C1 segment of cervical spinal cord (tissue), 14 donors: ENCODE results near the gene FGF4.
"Not testable (repeated sequence)": the region's sequence is repeated elsewhere in the genome, so short reads cannot be mapped to it uniquely, and the experiment has no call there.

Experiments
- DNase-seq, 14 donors: peaks; one replicate each; lab custom pipeline; 2025; lab: John Stamatoyannopoulos, UW

The FGF4 gene

DNA sequence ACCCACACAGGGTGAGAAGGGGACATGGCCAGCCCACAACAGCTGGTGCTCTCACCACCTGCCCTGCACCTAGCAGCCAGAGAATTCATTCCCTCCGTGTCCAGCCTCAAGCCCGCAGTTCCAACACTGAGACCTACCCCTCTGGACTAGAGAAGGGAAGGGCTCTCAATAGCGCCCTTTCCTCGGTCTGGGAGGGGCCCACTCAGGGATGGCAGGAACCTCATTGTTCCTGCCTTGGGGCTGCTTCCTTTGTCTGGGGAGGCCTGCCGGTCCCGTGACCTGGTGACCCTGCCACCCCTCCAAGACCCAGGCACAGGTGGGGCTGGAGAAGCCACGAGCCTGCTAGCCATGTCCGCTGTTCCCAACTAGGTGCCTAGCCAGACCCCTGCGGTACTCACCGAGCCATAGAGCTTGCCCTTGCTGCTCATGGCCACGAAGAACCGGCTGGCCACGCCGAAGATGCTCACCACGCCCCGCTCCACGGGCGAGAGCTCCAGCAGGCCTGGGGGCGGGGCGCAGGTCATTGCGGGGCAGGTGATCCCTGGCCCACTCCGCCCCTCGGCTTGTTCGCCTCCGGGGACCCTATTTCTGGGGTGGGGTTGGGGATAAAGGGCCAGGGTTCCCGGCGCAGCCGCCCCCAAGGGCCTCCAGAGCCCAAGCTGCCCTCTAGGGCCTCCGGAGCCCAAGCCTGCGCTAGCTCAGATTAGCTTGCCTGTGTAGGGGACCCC, 1.4 kb downstream of the FGF4 start:
- no peak for DNase-seq

DNA sequence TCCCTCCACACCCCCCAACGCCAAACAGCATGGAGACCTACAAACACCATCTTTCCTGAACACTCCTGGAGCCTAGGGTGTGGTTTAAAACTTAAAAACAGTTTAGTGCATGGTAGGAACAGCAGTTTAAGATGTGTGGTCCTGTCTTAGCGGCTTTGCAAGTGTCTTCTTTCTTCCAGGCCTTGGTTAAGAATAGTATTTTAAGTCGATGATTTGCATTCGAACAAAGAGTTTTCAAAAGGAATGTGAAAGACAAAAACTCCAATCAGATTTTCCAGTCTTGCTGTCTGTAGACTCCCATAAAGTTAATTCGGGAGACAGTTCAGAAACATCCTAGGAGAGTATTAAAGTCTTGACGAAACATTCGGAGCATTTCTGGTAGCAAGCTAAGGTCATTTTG, 3.7 kb downstream of the FGF4 start:
- no peak for DNase-seq

DNA sequence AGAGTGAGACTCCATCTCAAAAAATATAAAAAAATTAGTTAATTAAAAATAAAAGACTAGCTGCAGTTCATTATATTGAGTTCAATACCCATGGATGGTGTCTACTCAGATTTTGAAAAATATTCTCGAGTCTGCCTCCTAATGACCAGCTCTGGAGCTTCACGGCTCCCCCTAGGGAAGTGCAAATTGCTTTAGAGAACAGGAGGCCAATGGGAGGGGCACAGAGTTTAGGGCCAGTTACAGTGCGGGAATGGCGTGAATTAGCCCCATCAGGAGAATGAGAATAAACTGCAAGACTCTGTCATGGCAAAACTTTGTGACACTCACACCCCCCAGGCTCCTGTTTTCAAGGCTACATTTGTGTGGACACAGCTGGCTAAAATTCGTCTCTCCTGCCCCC, 4.6 kb downstream of the FGF4 start:
- DNase-seq, result no peak

DNA sequence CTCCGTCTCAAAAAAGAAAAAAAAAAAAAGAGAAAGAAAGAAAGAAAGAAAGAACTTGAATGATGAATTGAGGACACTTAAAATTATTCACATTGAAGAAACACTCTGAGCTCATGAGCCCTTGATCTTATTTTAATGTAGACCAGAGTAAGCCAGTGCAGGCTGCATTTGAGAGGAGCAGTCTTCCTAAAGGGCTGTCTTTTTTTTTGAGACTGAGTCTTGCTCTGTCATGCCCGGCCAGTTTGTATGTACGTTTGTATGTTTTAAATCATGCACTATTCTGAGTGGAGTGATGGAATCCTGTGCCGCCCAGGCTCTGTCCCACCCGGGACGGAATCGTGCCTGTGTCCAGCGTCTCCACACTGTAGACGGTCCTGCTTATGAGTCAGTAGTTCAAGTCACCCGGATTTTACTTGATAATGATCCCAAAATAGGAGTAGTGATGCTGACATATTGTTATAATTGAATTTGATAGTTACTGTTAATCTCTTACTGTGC, 9.6 kb downstream of the FGF4 start:
- DNase-seq, result no peak

DNA sequence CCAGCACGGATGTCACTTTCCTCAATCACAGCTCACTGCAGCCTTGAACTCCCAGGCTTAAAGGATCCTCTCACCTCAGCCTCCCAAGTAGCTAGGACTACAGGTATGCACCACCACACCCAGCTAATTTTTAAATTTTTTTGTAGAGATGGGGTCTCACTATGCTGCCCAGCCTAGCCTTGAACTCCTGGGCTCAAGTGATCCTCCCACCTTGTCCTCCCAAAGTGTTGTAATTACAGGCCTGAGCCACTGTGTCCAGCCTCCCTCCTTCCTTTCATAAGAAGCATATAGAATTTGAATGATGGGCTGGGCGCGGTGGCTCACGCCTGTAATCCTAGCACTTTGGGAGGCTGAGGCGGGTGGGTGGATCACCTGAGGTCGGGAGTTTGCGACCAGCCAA, 10.2 kb downstream of the FGF4 start:
- DNase-seq, result not testable (repeated sequence)

DNA sequence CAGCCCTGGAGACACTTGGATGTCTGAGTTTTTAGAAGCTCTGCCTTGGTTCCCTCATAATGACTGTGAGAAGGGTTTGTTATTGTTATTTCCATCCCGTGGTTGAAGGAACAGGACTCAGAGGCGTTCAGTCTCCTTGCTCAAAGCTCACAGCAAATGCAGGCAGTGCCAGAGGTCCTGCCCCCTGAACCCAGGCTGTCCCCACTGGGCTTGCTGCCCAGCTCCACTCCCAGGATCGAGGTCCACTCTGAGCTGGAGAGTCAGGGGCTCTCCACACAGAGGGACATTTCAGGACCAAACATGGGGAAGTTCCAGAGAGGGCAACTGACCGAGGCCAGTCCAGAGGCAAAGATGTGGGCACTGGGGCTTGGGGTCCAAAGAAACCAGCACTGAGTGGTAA, 14.8 kb downstream of the FGF4 start:
- DNase-seq, result no peak

DNA sequence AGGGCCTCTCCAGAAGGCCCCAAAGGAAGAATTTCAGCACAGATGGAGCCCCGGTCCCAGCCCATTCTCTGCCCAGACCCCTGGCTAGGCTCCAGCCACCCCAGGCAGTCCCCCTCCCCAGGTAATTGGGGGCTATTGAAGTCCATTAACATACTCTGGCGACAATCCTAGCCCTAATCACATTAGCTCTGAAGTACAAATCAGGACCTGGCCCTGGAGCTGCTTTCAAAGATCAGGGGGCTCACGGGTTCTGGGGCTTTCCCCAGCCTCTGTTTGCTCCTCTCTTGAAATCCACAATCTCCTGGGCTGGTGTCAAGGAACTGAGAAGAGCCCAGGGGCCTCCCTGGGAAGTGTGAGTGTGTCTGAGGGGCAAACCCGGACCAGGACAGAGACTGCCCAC, 22.3 kb downstream of the FGF4 start:
- no peak for DNase-seq

DNA sequence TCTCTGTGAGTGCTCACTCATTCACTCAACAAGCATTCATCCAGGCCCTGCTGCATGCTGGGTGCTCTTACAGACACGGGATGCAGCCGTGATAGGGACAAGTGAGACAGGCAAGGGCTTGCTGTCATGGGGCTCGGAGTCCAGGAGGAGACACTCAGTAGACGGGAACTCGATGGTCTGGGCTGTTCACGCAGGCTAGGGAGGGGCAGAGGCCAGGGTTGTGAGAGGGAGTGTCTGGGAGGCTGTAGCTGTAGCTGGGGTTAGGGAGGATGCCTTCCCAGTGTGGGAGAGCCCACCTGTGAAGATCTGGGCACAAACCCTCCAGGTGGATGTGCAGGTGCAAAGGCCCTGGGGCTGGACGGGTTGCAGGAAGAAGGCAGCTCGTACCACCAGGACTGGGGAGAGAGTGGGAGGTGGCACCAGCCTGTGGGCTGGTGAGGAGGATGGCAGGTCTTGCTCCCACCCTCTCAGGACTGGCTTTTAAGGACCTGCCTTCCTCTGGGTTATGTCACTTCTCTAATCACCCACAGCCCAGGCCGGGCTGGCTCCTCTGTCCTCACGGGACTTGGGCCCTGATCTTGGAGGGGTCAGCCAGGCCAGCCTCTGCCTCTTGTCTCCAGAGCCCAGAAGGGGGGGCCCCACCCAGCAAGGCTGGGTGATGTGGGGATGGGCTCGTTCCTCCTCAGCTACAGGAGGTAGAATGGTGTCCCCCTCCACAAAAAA, 24.1 kb downstream of the FGF4 start:
- no peak for DNase-seq

DNA sequence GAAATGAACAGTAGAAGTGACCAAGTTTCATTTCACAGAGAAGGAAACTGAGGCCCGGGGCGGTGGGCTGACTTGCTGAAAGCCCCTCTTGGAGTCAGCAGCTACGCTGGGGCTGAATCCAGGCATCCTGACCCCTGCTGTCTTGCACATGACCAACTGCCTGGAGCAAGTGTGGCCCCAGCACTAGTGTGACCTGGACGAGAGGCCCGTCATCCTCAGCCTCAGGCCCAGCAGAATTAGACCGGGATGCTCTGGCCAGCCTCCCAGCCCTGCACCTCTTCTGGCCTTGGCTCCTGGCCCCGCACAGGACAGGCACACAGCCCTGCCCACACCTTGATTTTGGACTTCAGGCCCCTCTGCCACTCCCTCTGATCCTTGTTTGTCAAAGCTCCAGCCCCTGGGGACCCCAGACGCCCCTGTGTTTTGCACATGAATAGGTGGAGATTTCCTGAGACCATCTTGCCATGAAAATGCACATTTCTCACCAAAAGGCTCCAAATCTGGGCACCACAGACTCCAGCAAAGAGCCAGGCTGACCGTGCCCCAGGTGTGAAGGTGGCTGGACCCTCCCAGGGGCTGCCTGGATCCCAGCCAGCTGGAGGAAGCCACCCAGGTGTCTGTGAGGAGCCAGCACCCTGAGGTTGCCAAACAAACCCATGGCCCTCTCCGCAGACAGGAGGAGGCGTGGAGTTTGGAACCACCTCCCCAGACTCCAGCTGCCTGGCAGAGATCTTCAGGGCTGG, 24.9 kb downstream of the FGF4 start:
- DNase-seq, result no peak

DNA sequence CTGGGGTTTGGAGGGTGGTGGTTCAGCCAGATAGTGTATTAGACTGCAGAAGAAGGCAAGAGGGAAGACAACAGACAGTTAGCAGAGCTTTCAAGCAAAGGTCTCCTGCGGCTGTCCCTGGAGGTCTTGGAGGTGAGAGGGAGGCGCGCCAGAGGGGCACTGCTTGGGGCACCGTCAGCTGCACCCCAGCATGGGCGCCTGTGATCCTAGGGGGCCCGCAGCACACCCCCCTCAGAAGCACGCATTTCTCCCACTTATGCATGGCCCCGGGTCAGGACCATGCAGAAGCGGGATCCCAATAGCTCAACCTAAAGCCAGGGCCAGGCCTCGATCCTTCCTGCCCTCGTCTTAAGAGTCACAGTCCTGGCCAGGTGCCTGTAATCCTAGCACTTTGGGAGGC, 26.5 kb downstream of the FGF4 start:
- DNase-seq, result no peak

DNA sequence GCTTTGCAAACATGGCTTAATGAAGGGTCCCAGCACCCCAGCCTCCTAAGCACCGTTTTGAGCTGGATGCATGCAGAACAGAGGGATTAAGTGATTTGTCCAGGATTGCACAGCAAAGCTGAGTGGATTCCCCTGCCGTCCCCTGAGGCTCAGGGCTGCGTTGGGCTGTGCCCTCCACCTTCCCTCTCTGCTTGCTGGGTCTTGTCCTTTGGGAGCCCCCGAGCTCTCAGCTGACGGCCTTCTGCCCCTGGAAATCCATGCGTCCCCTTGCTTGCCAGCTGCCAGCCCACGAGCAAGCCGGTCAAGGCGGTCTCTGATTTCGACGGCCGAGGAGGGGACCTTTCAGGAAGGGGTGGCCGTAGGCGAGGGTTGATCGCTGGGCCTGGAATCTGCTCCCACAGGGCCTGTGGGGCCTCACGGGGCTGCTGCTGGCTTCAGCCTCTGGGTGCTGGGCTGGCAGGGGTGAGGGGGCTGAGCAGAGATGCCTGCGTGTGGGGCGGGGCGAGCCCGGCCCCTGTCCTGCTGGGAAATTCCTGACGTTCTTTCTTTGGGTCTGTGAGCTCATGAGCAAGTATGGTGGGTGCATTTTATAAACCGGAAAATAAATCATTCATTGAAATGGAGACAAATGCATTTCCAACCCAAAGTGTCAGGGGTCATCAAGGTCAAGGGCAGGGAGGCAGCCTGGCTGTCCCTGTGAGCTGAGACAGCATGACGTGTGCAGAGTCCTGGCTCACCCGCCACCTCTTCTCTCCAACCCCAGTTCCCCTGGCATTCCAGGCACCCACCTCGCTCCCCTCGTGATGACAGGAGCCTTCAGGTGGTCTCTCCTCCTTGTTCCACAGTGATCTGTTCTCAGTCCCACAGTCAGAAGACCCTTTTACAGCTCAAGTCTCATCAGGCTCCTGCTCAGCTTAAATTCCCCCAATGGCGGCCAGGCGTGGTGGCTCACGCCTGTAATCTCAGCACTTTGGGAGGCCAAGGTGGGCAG, 28.1 kb downstream of the FGF4 start:
- DNase-seq, result no peak

DNA sequence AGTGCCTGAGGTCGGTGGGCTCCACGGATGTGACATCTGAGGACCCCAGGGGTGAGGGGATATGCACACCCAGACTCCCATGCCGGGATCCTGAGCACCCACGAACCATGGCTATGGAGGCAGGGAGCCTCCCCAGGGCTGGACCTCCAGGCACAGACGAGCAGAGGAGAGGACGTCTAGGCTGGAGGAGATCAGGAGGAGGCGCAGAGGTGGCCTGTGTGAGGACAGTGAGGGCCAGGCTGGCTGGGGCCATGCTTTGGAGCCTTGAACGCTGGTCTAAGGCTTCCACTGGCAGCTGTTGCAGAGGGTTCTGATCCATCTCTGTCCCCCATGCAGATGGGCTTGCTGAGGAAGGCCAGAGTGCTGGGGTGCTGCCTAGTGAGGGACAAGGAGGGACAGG, 29.0 kb downstream of the FGF4 start:
- DNase-seq, result no peak

DNA sequence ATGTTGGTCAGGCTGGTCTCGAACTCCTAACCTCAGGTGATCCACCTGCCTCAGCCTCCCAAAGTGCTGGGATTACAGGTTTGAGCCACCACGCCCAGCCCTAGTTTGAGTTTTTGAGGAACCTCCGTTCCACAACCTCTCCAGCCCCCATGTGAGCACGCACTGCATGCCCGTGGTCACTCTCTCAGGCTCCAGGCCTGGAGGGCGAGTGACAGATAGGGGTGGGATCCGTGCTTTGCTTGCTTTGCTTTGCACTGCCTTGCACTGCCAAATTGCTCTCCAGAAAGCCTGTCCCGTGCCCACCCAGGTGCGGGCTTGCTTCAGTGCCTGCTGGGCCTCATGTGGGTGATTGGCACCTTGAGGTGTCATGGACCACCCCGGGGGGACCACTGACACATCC, 29.9 kb downstream of the FGF4 start:
- no peak for DNase-seq

DNA sequence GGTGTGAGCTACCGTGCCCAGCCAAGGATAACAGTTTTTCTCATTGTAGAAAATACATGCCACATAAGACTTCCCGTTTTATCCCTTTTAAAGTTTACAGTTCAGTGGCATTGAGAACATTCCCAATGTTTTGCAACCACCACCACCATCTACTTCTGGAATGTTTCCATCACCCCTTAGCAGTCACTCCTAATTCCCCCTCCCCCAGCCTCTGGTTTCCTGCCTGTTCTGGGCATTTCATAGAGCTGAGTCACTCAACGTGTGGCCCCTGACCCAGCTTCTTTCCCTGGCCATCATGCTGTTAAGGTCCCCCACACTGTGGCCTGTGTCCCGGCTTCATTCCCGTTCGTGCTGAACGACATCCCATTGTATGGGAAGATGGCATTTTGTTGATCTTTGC, 30.7 kb downstream of the FGF4 start:
- DNase-seq, result no peak

DNA sequence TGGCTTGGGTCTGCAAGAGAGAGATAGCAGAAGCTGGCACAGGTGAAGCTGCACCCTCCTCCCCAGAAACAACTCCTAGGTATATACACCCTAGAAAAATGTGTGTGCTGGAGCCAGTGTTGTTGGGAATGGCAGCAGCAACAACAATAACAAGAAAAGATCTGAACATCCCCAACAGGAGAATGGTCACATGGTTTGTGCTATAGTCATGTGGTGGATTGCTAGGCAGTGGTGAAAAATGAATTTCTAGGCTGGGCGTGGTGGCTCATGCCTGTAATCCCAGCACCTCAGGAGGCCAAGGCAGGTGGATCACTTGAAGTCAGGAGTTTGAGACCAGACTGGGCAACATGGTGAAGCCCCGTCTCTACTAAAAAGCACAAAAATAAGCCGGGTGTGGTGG, 40.3 kb downstream of the FGF4 start:
- DNase-seq, result no peak

DNA sequence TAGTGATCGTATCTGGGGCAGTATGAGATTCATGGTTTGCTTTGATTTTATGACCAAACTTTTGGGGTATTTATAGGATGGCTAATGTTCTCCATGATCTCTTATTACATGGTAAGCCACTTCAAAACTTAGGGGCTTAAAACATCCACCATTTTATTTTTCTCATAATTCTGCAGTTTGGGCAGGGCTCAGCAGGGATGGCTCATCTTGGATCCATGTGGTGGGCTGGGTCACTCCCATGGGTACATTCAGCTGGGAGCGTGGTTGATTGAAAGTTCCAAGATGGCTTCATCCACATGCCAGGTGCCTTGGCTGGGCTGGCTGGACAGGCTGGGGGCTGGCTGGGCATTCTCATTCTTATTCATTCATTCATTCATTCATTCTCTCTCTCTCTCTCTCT, 40.8 kb downstream of the FGF4 start:
- no peak for DNase-seq

DNA sequence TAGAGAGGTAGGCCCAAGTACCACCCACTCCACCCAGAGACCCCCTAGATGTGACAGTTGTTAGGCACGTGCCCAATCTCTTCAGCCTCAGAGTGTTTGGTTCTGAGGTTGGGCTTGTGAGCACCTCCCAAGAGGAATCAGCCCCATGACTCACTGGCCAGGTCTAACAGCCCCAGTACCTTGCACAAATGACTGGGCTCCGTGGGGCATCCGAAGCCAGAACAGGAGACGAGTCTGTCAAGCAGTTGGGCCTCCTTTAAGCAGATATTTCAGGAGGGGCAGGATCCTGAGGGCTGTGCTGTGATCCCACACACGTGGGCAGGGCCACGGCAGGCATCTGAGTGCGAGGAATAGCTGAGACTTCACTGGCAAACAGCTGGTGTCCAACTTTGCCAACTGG, 42.2 kb downstream of the FGF4 start:
- DNase-seq, result no peak

DNA sequence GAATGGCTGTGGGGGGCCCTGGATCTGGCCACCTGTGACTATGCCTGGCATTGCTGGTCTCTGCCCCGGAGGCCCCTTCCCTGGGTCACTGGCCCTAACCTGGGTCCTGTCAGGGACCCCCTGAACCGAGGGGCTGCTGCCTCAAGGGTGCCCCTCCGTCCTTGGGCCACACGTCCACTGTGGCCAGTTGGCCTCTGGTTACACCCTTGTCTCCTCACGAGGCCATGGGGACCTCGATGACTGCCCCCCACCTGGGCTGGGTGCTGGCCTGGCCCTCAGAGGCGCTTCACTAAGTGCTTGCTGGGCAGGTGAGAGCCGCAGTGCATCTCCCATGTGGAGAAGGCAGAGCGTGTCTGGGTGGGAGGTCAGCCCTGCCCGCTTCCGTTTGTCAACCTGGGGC, 44.0 kb downstream of the FGF4 start:
- DNase-seq, result no peak

DNA sequence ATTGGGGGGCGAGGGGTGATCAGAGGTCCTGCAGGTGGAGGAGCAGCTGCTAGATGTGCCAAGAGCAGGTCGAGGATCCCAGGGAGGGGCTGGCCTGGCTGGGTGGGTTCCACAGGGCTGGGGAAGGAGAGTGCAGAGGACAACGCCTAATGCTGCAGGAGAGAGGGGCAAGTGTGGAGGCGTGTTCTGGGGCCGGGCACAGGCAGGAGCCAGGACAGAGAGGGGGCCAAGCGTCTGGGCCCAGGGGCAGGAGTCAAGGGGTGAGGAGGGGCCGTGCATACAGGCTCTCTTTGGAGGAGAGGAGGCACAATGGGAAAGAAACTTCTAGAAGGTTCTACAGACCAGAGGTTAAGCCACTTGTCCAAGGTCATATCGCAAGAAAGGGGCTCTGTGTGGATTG, 44.6 kb downstream of the FGF4 start:
- no peak for DNase-seq

DNA sequence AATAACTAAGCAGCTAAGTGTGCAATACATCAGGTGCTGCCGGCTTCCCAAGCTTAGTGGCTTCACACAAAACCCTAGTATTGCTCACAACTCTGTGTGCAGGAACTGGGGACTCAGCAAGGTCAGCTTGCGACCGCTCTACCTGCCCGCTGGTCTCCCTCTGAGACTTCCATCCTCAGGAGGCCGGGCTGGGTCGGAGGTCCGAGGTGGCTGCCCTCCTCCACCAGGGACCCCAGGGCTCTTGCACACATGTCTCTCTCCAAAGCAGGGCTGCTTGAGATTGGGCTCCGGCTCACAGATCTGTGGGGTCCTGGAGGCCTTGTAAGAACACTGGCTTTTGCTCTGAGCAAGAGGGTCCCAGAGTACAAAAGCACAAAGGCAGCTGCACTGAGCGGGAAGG, 45.9 kb downstream of the FGF4 start:
- DNase-seq, result no peak

DNA sequence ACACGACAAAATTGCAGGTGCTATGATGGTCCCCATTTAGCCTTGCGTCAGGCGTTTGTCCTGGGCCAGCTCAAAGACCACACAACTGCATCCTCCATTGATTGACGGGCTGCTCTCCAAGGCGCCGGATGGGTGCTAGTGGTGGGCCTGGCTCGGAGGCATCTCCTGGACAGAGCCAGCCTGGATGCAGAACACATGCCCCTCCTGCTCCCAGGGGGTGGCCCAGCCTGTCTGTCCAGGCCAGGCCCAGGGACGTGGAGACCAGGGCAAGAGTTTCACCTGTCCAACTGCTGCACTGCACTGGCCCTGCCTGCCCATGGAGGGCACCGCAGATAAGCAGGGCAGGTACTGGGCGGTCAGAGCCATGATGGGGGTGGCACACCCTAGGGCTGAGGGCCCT, 47.9 kb downstream of the FGF4 start:
- DNase-seq, result no peak
